ENCODE measurements around the gene RHOG.

DNA sequence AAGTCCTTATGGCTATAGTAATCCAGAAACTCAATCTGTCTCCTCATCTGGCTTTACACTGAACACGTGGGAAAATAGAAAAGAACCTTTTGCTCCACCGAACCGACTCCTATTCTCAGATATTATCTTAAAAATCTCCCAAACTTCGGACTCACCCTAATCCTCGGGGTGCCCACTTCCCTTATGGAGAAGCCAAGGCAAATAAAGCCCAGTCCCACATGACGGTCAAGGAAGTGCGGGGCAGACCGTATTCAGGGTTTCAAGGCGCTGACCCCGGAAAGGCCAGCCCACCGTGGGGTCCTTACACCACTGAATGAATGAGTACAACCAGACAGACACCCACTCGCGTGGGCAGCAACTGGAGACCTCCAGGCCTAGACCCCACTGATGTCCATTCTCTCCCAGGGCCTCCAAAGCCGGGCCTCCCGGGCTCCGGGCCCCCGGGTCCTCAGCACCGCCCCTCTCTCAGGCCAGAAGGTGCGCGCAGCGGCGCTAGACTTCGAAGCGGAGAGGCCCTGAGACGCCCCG lies 43.9 kb downstream of the RHOG start:
- TF ChIP-seq, protein P1, sequence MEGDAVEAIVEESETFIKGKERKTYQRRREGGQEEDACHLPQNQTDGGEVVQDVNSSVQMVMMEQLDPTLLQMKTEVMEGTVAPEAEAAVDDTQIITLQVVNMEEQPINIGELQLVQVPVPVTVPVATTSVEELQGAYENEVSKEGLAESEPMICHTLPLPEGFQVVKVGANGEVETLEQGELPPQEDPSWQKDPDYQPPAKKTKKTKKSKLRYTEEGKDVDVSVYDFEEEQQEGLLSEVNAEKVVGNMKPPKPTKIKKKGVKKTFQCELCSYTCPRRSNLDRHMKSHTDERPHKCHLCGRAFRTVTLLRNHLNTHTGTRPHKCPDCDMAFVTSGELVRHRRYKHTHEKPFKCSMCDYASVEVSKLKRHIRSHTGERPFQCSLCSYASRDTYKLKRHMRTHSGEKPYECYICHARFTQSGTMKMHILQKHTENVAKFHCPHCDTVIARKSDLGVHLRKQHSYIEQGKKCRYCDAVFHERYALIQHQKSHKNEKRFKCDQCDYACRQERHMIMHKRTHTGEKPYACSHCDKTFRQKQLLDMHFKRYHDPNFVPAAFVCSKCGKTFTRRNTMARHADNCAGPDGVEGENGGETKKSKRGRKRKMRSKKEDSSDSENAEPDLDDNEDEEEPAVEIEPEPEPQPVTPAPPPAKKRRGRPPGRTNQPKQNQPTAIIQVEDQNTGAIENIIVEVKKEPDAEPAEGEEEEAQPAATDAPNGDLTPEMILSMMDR (IDR thresholded peaks at IDR 0.05) = no peak
- TF ChIP-seq POLR2A (IDR thresholded peaks at IDR 0.05) = no peak
- no peak for TF ChIP-seq POLR2AphosphoS5 (IDR thresholded peaks at IDR 0.05)

All from transverse colon (tissue), 4 donors.